Activated CD4-positive, alpha-beta T cell treated with anti-CD3 and anti-CD28 coated beads for 1 hour (primary cell): ENCODE results near the gene ETS1.
A peak's percentile ranks its signal among the peaks of the same experiment; 100 is the strongest.

ENCODE experiments used
- DNase-seq: peaks from one replicate; pipeline ENCODE4 v3.0.0-alpha.2; 2020

Gene ETS1

GRCh38 chr11:128618603-128619002 lies 31.2 kb upstream of the ETS1 start:
- no peak for DNase-seq

- no peak for DNase-seq
Measured at GRCh38 chr11:128616161-128616560, 28.8 kb upstream of the ETS1 start.

GRCh38 chr11:128615612-128616011 lies 28.3 kb upstream of the ETS1 start:
- DNase-seq: no peak

GRCh38 chr11:128615076-128615475 lies 27.7 kb upstream of the ETS1 start:
- DNase-seq: no peak

GRCh38 chr11:128614026-128614425 lies 26.7 kb upstream of the ETS1 start:
- DNase-seq: no peak

DNA sequence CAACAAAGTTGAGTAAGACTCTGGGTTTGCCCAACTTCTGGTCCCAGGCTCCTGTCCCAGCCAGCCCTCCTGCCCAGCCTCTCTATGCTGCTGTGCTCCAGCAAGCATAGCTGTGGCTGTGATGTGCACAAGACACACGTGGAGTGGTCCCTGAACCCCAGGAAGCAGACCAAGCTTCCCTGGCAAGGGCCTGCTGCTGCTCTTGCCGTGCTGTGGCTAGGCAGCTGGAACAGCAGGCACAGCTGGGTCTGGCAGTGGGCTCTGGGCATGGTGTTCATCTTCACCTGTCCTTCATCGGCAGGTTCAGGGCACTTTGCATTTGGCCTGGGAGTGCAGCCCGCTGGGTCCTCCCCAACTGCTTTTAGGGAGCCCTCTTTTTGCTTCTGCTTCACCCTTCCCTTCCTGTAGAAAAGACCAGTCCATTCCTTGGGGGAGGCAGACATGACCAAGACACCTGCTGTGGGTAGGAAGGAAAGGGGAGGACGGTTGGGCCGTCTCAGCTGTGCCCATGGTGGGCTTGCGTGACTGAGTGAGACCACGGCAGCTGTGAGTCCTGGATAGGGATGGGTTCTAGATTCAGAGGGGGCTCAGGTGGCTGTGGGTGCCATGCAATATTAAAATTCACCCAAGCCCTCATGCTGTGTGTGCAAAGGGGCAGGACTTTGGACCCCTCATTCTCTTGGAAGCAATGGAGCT lies 26.1 kb upstream of the ETS1 start:
- no peak for DNase-seq

- peak; percentile 49 for DNase-seq
Measured at GRCh38 chr11:128610721-128611617, 23.6 kb upstream of the ETS1 start.

DNA sequence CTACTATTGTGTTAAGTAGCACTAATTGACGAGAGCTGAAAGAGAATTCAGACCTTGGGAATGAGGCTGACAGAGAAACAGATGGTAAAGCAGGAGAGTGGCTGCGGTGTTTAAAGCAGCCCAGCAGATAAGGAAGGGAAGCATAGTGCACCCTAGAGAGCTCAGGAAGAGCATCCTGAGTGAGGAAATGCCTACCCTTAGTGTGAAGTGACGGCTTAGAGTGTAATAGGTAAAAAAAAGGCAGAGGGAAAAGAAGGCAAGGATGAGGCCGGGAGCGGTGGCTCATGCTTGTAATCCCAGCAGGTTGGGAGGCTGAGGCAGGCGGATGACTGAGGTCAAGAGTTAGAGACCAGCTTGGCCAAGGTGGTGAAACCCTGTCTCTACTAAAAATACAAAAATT lies 22.4 kb upstream of the ETS1 start:
- no peak for DNase-seq

DNA sequence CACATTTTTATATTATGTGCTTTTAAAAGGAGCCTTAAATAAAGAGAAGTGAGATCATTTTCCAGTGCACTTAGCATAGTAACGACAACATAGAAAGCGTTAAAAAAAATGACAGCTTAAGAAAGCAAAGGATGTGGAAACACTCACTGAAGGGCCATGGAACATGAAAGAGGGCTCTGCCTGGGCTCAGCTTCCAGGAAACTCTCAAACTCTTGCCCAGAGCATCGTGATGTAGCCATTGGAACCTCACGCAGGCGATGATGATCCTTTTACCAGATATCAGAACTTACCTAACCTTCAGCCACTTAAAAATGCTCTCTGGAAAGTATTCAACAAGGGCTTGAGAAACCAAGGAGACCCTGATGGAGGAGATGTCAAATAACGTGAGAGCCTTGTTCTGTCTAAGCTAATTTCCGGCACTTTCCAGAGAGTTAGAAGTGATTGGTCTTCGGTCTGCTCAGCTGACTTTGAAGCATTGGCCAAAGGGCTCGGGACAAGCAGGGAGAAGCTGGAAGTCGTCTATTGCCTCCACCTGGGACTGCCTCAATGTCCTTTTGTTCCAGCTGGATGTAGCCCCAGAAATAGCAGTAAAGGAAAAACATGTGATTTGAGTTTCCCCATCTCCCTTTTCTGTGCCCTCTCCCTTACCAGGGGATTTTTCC lies 21.5 kb upstream of the ETS1 start:
- DNase-seq: no peak

- no peak for DNase-seq
Measured at GRCh38 chr11:128607819-128608218, 20.5 kb upstream of the ETS1 start.

- no peak for DNase-seq
Measured at GRCh38 chr11:128604723-128605122, 17.4 kb upstream of the ETS1 start.

DNA sequence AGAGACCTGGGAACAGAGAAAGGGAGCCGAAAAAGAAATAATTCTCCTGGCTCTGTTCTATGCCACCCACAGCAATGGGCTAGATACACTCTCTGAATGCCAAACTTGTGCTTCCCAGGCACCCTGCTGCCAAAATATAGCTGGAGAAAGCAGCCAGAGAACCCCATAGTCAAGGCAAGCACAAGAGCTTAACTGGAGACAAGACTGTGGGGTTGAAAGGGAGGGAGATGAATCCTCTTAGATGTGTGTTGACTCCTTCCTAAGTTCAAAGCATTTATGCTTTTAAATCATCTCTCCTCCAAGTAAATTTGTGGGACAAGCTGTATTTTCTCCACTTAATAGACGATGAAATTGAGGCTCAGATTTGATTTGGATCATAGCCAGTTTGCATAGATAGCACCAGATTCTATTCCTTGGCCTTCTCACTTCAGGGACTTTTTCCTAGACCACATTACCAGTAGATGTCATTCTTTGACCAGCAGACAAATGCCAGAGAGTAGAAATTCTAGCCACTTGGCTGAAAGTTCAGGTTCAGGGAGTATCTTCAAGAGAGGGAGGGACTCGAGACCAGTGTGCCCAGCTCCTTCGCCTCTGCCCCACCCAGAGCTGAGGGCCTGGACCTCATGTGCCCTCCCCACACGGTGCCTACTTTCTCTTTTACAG lies 16.5 kb upstream of the ETS1 start:
- DNase-seq: no peak

DNA sequence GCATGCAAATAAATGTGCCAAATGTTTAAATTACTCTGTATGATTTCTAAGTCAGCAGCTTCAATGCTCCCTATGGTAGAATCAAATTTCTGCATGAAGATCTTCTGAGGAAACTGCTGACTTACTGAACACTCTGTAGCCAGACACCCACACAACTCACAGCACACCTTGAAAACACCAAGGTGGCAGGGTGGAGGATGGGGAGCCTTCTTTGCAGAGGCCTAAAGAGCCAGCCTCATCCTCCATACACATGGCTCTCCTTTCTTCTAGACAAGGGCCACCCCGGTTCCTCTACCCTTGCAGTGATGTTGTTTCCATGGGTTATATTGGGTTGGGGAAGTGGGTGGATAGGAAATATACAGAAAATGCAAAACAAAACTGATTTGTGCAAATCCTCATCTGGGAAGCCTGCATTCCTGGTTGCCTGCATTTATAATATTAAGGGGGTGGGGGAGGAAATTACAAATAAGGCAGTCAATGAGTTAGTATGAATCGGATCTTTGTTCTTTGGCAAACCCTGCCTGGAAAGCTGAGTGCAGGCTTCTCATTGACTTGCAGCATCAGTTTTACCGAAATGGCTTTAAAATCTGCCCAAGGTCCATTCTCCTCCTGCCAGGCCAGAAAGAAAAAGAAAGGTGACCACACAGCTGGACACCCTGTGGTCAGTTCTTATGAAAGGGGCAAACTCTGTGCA lies 15.8 kb upstream of the ETS1 start:
- DNase-seq: no peak

DNA sequence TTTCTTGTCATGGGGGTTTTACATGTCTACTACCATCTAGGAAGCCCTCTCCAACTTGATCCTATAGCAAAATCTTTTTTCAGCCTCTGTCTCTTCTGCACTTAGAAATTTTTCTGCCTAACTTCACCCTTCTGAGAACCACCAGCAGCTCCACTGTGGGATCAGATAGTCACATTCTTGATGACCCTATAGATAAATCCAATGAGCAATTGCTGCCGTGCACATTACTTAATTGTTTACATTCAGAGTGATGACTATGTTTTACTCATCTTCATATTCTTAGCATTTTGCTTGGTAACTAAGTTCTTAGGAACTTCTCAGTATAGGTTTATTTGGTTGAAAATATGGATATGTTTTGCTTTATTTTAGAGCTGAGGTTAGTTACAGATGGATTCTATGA lies 12.4 kb upstream of the ETS1 start:
- DNase-seq: no peak

- no peak for DNase-seq
Measured at GRCh38 chr11:128598506-128599150, 11.3 kb upstream of the ETS1 start.

GRCh38 chr11:128598096-128598495 lies 10.7 kb upstream of the ETS1 start:
- DNase-seq: no peak

- no peak for DNase-seq
Measured at GRCh38 chr11:128597209-128597608, 9.9 kb upstream of the ETS1 start.

- no peak for DNase-seq
Measured at GRCh38 chr11:128596250-128596649, 8.9 kb upstream of the ETS1 start.

GRCh38 chr11:128595775-128596174 lies 8.4 kb upstream of the ETS1 start:
- no peak for DNase-seq

GRCh38 chr11:128595221-128595620 lies 7.9 kb upstream of the ETS1 start:
- DNase-seq: no peak

DNA sequence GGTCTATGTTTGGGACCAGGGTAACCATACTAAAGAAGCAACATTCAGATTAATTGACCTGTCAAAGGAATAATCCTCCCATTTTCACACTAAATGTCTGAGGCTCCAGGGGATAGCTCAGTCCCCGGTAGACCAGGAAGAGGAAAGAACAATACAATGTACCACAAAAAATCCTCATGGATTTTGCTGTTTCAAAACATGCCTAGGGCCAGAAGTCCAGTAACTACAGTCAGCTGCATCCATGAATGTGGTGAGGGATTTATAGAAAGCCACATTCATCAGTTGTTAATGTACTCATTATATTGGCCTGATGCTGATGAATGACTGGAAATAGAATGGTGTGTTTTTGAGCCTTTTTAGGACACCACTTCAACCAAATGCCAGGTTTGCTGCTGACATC lies 6.9 kb upstream of the ETS1 start:
- no peak for DNase-seq

GRCh38 chr11:128593281-128593680 lies 5.9 kb upstream of the ETS1 start:
- DNase-seq: no peak
